SK-N-SH (cell line): ENCODE results near the gene OR4Q3.
"Not testable (repeated sequence)": the region's sequence is repeated elsewhere in the genome, so short reads cannot be mapped to it uniquely, and the experiment has no call there.

Source experiments
- CHD2 ChIP-seq: fragments of 150-350 bp; IDR thresholded peaks from 2 replicates; pipeline ENCODE4 v1.6.1; 2018; ENCODE audit warnings: low read length; ENCODE audit not compliant: partially characterized antibody
- CTCF ChIP-seq: fragments of 200-600 bp; sonication (generic); IDR thresholded peaks from 2 replicates; pipeline ENCODE4 v1.6.1; 2017; ENCODE audit warnings: antibody characterized with exemption, mild to moderate bottlenecking, moderate library complexity
- ELF1 ChIP-seq: IDR thresholded peaks from 2 replicates; pipeline ENCODE4 v1.4.0; 2012
- EP300 ChIP-seq, 2 experiments: IDR thresholded peaks; 2 replicates each; pipeline versions ENCODE4 v1.4.0 to v1.6.1; 2012; ENCODE audit warnings: borderline replicate concordance in 1 of 2, low read depth in 1 of 2, low read length in 1 of 2
- FOXJ3 ChIP-seq: sonication (generic); formaldehyde crosslinking; IDR thresholded peaks from 2 replicates; pipeline ENCODE4 v1.5.1; 2020; ENCODE audit warnings: mild to moderate bottlenecking, missing genetic modification reagents
- MXI1 ChIP-seq: IDR thresholded peaks from 2 replicates; pipeline ENCODE4 v1.6.1; 2012; ENCODE audit warnings: mild to moderate bottlenecking, low read depth, low read length, improper control_type of control experiment
- NRF1 ChIP-seq: IDR thresholded peaks from 2 replicates; pipeline ENCODE4 v1.6.1; 2012; ENCODE audit warnings: low read depth, mild to moderate bottlenecking, low read length
- POLR2AphosphoS5 ChIP-seq: IDR thresholded peaks from 2 replicates; pipeline ENCODE4 v1.6.1; 2012; ENCODE audit warnings: low read depth, low read length
- RAD21 ChIP-seq: IDR thresholded peaks from 2 replicates; pipeline ENCODE4 v1.6.1; 2012; ENCODE audit warnings: mild to moderate bottlenecking, low read length
- SIN3A ChIP-seq: IDR thresholded peaks from 2 replicates; pipeline ENCODE4 v1.6.1; 2012; ENCODE audit warnings: low read depth, mild to moderate bottlenecking, low read length, moderate library complexity, borderline replicate concordance
- SMC3 ChIP-seq: IDR thresholded peaks from 2 replicates; pipeline ENCODE4 v1.6.1; 2012; ENCODE audit warnings: low read depth, low read length, improper control_type of control experiment
- TAF1 ChIP-seq: IDR thresholded peaks from 2 replicates; pipeline ENCODE4 v1.6.1; 2012; ENCODE audit warnings: low read depth, mild to moderate bottlenecking, low read length, moderate library complexity, borderline replicate concordance
- TCF12 ChIP-seq: IDR thresholded peaks from 2 replicates; pipeline ENCODE4 v1.4.0; 2012
- YY1 ChIP-seq: IDR thresholded peaks from 2 replicates; pipeline ENCODE4 v1.4.0; 2012; ENCODE audit warnings: low read depth, mild to moderate bottlenecking

GRCh38 chr14:19785848-19786247 is 42.5 kb downstream of the OR4Q3 start:
- not testable (repeated sequence) for TF ChIP-seq EP300 (IDR thresholded peaks at IDR 0.05; ENCODE audit: borderline replicate concordance in 1 of 2, low read depth in 1 of 2, low read length in 1 of 2); CTCF; NRF1; YY1; RAD21; SMC3; SIN3A; CHD2; POLR2AphosphoS5; TCF12; FOXJ3 (CRISPR knock-in tag); TAF1; MXI1; ELF1
